Neural progenitor cell (in vitro differentiated cells): ENCODE data around the gene EOGT.

Experiments used
- CTCF ChIP-seq: fragments of 200-600 bp; sonication (generic); IDR thresholded peaks from 2 replicates; pipeline ENCODE4 v1.5.1; 2017; ENCODE audit warnings: antibody characterized with exemption, mild to moderate bottlenecking
- EZH2 ChIP-seq: fragments of 200-600 bp; sonication (generic); IDR thresholded peaks from 2 replicates; pipeline ENCODE4 v1.6.1; 2017; ENCODE audit warnings: antibody characterized with exemption, mild to moderate bottlenecking, moderate library complexity

GRCh38 chr3:68972358-68972979, 41.0 kb downstream of the EOGT start:
- TF ChIP-seq CTCF = peak; percentile 87
- no peak for TF ChIP-seq EZH2
